ENCODE results near the gene ZNF827.

ZNF827 gene

GRCh38 chr4:145731028-145731427, 207.6 kb downstream of the ZNF827 start:
- Histone ChIP-seq H3K36me3 (ENCODE audit: control insufficient read depth in 2 of 2, insufficient read depth in 1 of 2, low read length in 2 of 2) (no peaks in the 10 kb centered on the region), H3K4me3 (ENCODE audit: low read depth, low read length) (no peak overlapping the region), H3K4me1 (ENCODE audit: control insufficient read depth, insufficient read depth, low read length) (no peaks in the 10 kb centered on the region), H3K9me3 (ENCODE audit: control insufficient read depth, insufficient read depth, low read depth, low read length) (no peaks in the 10 kb centered on the region), H3K27ac (ENCODE audit: extremely low read depth, low read depth, low read length) (no peak overlapping the region)
- TF ChIP-seq ZNF24 (tag by site-specific recombination; IDR thresholded peaks at IDR 0.05) (no peak), ZSCAN16 (tag by site-specific recombination; IDR thresholded peaks at IDR 0.05) (no peak), ZNF341 (tag by site-specific recombination; IDR thresholded peaks at IDR 0.05; ENCODE audit: low read depth) (peak; percentile 45; the same call in 1 of the 2 replicates), ZNF580 (tag by site-specific recombination; IDR thresholded peaks at IDR 0.05) (no peak)
- ChIA-PET CTCF (no interaction called here), POLR2A (no interaction called here)

DNA sequence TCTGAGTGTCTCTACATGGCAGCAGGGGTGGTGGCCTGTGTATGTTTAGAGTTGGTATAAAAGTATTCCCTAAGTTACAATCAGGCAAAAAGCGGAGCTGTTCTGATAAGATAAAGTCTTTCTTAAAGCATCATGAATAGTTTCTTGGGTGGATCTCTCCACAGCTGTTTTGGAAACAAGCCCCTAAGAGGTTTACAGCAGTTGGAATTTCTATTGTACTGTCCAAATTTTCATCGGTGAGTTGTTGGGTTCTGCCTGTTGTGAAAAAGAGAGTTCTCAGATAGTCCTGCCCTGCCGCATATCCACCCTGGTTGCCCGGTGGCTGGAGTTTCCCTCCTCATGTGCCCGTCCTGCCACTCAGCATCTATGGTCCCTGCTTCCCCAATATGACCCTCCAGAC, 208.6 kb downstream of the ZNF827 start:
- H3K9me3 ChIP-seq (ENCODE audit: control insufficient read depth, insufficient read depth, low read depth, low read length): no peaks in the 10 kb centered on the region
- TF ChIP-seq GLIS1 (tag by site-specific recombination; IDR thresholded peaks at IDR 0.05) (no peak), ZNF112 (tag by site-specific recombination; IDR thresholded peaks at IDR 0.05) (no peak), ZNF510 (tag by site-specific recombination; IDR thresholded peaks at IDR 0.05; ENCODE audit: insufficient replicate concordance) (no peak), KLF10 (tag by site-specific recombination; IDR thresholded peaks at IDR 0.05) (no peak), ZNF423 (tag by site-specific recombination; IDR thresholded peaks at IDR 0.05) (no peak), YY2 (tag by site-specific recombination; IDR thresholded peaks at IDR 0.05) (no peak), ZNF585B (tag by site-specific recombination; IDR thresholded peaks at IDR 0.05) (no peak), ZNF138 (tag by site-specific recombination; IDR thresholded peaks at IDR 0.05; ENCODE audit: borderline replicate concordance) (no peak), ZNF169 (tag by site-specific recombination; IDR thresholded peaks at IDR 0.05) (no peak), SCRT1 (tag by site-specific recombination; IDR thresholded peaks at IDR 0.05; ENCODE audit: borderline replicate concordance) (no peak), ZNF626 (tag by site-specific recombination; IDR thresholded peaks at IDR 0.05) (no peak), ZNF558 (tag by site-specific recombination; IDR thresholded peaks at IDR 0.05) (no peak), KLF8 (tag by site-specific recombination; IDR thresholded peaks at IDR 0.05) (no peak), ZNF366 (tag by site-specific recombination; conservative IDR thresholded peaks at IDR 0.05) (no peak), ZFP37 (tag by site-specific recombination; IDR thresholded peaks at IDR 0.05) (no peak)
- TF ChIP-seq, protein P1, sequence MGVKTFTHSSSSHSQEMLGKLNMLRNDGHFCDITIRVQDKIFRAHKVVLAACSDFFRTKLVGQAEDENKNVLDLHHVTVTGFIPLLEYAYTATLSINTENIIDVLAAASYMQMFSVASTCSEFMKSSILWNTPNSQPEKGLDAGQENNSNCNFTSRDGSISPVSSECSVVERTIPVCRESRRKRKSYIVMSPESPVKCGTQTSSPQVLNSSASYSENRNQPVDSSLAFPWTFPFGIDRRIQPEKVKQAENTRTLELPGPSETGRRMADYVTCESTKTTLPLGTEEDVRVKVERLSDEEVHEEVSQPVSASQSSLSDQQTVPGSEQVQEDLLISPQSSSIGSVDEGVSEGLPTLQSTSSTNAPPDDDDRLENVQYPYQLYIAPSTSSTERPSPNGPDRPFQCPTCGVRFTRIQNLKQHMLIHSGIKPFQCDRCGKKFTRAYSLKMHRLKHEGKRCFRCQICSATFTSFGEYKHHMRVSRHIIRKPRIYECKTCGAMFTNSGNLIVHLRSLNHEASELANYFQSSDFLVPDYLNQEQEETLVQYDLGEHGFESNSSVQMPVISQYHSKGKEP (tag by site-specific recombination; IDR thresholded peaks at IDR 0.05): no peak
- ChIA-PET CTCF (no interaction called here), POLR2A (no interaction called here)
- no peak overlapping the region for H3K4me3 ChIP-seq (ENCODE audit: low read depth, low read length)
- H3K27ac ChIP-seq (ENCODE audit: extremely low read depth, low read depth, low read length): no peak overlapping the region
- H3K36me3 ChIP-seq (ENCODE audit: control insufficient read depth in 2 of 2, insufficient read depth in 1 of 2, low read length in 2 of 2): no peaks in the 10 kb centered on the region
- no peaks in the 10 kb centered on the region for H3K4me1 ChIP-seq (ENCODE audit: control insufficient read depth, insufficient read depth, low read length)

GRCh38 chr4:145723336-145723735, 215.3 kb downstream of the ZNF827 start:
- Histone ChIP-seq H3K27ac (ENCODE audit: extremely low read depth, low read depth, low read length) (no peak overlapping the region), H3K4me3 (ENCODE audit: low read depth, low read length) (no peak overlapping the region), H3K9me3 (ENCODE audit: control insufficient read depth, insufficient read depth, low read depth, low read length) (no peaks in the 10 kb centered on the region), H3K36me3 (ENCODE audit: control insufficient read depth in 2 of 2, insufficient read depth in 1 of 2, low read length in 2 of 2) (no peaks in the 10 kb centered on the region), H3K4me1 (ENCODE audit: control insufficient read depth, insufficient read depth, low read length) (no peaks in the 10 kb centered on the region)
- CTCF ChIA-PET: no interaction called here
- POLR2A ChIA-PET: no interaction called here
- TF ChIP-seq GLIS1 (tag by site-specific recombination; IDR thresholded peaks at IDR 0.05): no peak
- no peak for TF ChIP-seq ZNF449 (tag by site-specific recombination; IDR thresholded peaks at IDR 0.05)
- no peak for TF ChIP-seq ZNF549 (tag by site-specific recombination; IDR thresholded peaks at IDR 0.05)
- no peak for TF ChIP-seq ZNF292 (tag by site-specific recombination; IDR thresholded peaks at IDR 0.05; ENCODE audit: borderline replicate concordance, low read depth)
- no peak for TF ChIP-seq ZSCAN30 (tag by site-specific recombination; IDR thresholded peaks at IDR 0.05)
- no peak for TF ChIP-seq ZNF248 (tag by site-specific recombination; IDR thresholded peaks at IDR 0.05)
- no peak for TF ChIP-seq ZNF664 (tag by site-specific recombination; IDR thresholded peaks at IDR 0.05)
- TF ChIP-seq ZFHX2 (tag by site-specific recombination; conservative IDR thresholded peaks at IDR 0.05): no peak
- TF ChIP-seq ZNF350 (tag by site-specific recombination; IDR thresholded peaks at IDR 0.05): no peak
- TF ChIP-seq ZNF707 (tag by site-specific recombination; IDR thresholded peaks at IDR 0.05): no peak
- no peak for TF ChIP-seq ZNF621 (tag by site-specific recombination; IDR thresholded peaks at IDR 0.05)
- no peak for TF ChIP-seq ZNF157 (tag by site-specific recombination; IDR thresholded peaks at IDR 0.05)

Measured in HEK293 (cell line).